BJ (cell line): ENCODE measurements around the gene ERP44. TPM values are rescaled to one million over a fixed set of nuclear protein-coding genes. Genes with fewer than 3 reads are reported as not detected.

Experiments
- CTCF ChIA-PET: fragments of 350-600 bp; formaldehyde crosslinking; extraction: SDS; loops from one replicate; lab custom pipeline; 2021; ENCODE audit warnings: antibody characterized with exemption, inconsistent platforms; lab: Yijun Ruan, JAX
- POLR2A ChIA-PET: fragments of 300-600 bp; sonication (Branson Sonifier 250); formaldehyde crosslinking; extraction: SDS; loops from one replicate; lab custom pipeline; 2021; ENCODE audit warnings: antibody characterized with exemption; lab: Charles Lee
- DNase-seq: peaks from one replicate; pipeline ENCODE4 v3.0.0-alpha.2; 2011; ENCODE audit warnings: low read depth
- H3K27me3 ChIP-seq: 2 replicates; pipeline ENCODE4 v1.6.0; 2011; ENCODE audit warnings: low read length; ENCODE audit not compliant: control insufficient read depth, insufficient read depth
- H3K36me3 ChIP-seq: 2 replicates; pipeline ENCODE4 v1.5.1; 2011; ENCODE audit warnings: low read length; ENCODE audit not compliant: control insufficient read depth, insufficient read depth
- H3K4me3 ChIP-seq: 2 replicates; pipeline ENCODE4 v1.5.1; 2011; ENCODE audit warnings: low read depth, mild to moderate bottlenecking, control low read depth, low read length
- polyA plus RNA-seq: library from polyadenylated mRNA; depleted of rRNA; stranded (reverse); fragments of >200 nt; gene quantifications from 2 replicates; pipeline ENCODE4 v1.2.3, GENCODE V29; 2011
- TF ChIP-seq, protein P1 (sequence below): IDR thresholded peaks from 2 replicates; pipeline ENCODE4 v1.5.1; 2011; ENCODE audit warnings: low read depth, mild to moderate bottlenecking, control low read depth, inconsistent platforms, low read length, moderate library complexity; ENCODE audit not compliant: insufficient read depth

The ERP44 gene
- polyA plus RNA-seq, 1 experiment: 9.8 TPM

DNA sequence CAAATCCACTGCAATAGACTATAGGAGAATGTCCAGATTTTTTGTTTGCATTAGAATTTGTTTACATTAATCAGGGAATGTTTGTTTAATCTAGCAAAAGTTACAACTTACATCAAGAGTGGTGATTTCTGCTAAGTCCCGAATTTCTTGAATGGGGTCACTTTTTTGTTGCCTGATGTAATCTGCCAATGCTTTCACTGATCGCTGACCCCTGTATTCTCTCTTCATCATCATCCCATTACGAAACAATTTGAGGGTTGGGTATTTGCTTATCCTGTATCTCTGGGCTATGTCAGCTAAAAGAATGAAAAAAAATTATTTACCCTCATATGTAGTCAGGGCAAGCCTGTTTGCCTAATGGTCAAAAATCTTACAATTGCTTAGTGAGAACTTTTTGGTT, 76.9 kb downstream of the ERP44 start:
- no peaks in the 10 kb centered on the region for H3K27me3 ChIP-seq
- CTCF ChIA-PET: interaction anchor here (1.5 kb wide), 1 partner anchor 21 kb away, joined by 3 read pairs; no protein-coding TSS in a partner anchor
- DNase-seq: no peak
- TF ChIP-seq, protein P1, sequence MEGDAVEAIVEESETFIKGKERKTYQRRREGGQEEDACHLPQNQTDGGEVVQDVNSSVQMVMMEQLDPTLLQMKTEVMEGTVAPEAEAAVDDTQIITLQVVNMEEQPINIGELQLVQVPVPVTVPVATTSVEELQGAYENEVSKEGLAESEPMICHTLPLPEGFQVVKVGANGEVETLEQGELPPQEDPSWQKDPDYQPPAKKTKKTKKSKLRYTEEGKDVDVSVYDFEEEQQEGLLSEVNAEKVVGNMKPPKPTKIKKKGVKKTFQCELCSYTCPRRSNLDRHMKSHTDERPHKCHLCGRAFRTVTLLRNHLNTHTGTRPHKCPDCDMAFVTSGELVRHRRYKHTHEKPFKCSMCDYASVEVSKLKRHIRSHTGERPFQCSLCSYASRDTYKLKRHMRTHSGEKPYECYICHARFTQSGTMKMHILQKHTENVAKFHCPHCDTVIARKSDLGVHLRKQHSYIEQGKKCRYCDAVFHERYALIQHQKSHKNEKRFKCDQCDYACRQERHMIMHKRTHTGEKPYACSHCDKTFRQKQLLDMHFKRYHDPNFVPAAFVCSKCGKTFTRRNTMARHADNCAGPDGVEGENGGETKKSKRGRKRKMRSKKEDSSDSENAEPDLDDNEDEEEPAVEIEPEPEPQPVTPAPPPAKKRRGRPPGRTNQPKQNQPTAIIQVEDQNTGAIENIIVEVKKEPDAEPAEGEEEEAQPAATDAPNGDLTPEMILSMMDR: no peak
- no peak overlapping the region for H3K4me3 ChIP-seq
- POLR2A ChIA-PET: no interaction called here
- H3K36me3 ChIP-seq: peaks cover 1% of the 10 kb centered on the region; the same call in 1 of the 2 replicates

DNA sequence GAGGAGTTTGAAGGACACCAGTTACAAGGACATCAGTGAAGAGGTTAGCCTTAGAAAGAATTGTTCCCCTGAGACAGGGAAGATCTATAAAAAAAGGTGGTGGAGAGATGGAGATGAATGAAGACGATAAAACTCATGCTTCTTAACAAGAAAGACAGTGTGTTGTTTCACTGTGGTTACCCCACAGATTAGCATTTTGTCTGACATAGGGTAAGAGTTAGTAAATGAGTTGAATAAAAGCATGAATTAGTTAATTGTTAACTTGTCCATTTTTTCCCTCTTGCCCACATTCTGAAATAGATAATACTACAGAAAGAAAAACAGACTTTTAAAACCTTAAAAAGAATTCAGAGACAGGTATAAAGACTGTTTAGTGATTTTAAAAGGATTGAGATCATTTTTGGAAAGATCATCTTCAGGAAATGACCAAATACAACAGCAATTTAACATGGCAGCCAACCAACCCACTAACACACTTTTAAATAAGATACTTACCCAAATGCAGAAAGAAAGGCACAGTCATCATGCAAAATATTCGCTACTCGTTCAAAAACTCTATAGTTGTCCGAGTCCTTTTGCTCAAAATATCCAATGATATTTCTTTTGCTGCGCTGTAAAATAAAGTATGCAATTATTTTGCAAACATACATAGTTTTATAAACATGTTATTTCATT, 78.5 kb downstream of the ERP44 start:
- ChIA-PET CTCF (no interaction called here), POLR2A (no interaction called here)
- TF ChIP-seq, protein P1: no peak
- peaks cover 2% of the 10 kb centered on the region; the same call in 1 of the 2 replicates for H3K36me3 ChIP-seq
- no peaks in the 10 kb centered on the region for H3K27me3 ChIP-seq
- DNase-seq: peak; percentile 15
- H3K4me3 ChIP-seq: no peak overlapping the region

DNA sequence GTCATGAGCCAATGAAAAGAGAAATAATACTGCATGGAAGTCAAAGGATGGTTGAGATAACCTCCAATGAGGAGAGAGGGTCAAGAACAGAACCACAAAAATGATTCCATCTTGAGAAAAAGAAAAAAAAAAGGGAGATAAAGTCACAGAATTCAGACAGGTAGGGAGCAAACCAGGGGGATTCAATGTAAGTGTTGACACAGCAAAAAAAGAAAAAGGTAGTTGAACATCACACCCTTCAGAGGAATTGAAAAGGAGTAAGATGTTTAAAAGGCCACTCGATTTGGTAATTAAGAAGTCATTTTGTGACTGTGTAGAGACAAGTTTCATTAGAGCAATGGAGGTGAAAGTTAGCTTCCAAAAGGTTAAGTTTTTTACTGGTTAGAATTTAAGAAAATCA, 79.3 kb downstream of the ERP44 start:
- CTCF ChIA-PET: no interaction called here
- H3K4me3 ChIP-seq: no peak overlapping the region
- POLR2A ChIA-PET: no interaction called here

DNA sequence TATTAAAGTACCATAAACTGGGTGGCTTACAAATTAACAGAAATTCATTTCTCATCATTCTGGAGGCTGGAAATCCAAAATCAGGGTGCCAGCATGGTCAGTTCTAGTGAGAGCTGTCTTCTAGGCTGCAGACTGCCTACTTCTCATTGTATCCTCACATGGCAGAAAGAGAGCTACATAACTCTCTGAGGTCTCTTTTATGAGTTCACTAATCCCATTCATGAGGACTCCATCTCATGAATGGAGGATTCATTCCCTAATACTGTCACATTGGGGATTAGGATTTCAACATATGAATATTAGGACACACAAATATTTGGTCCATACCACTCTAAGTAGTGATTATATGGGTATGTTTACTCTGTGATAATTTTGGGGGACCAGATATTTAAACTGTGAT, 84.0 kb downstream of the ERP44 start:
- DNase-seq: no peak
- ChIA-PET CTCF (interaction anchor here (1.5 to 2.2 kb wide), 2 partner anchors 9 to 14 kb away, joined by 3 to 6 read pairs; no protein-coding TSS in a partner anchor), POLR2A (interaction anchor here (0.6 kb wide), 2 partner anchors 14 to 431 kb away, joined by 3 to 5 read pairs; no protein-coding TSS in a partner anchor)
- H3K27me3 ChIP-seq: no peaks in the 10 kb centered on the region
- TF ChIP-seq, protein P1: no peak
- H3K36me3 ChIP-seq: 0 out of 2 replicates have a peak, but pooled peaks cover 4% of the 10 kb centered on the region
- H3K4me3 ChIP-seq: no peak overlapping the region

More for the DNA sequence above, 79.3 kb downstream of the ERP44 start:
- Histone ChIP-seq H3K27me3 (no peaks in the 10 kb centered on the region), H3K36me3 (peaks cover 2% of the 10 kb centered on the region; the same call in 1 of the 2 replicates)
- DNase-seq: no peak
- TF ChIP-seq, protein P1: no peak

DNA sequence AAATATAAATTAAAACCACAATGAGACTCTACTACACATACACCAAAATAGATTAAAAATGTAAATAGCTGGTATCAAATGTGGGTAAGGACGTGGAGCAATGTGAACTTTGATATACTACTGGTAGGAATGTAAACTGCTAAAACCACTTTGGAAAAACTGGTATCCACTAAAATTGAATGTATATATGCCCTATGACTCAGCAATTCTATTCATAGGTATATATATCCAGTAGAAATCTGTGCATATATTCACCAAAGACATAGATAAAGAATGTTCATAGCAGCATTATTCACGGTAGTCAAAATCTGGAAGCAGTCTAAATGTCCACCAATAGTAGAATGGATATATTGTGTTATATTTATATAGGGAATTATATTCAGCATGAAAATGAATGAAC, 85.2 kb downstream of the ERP44 start:
- ChIA-PET CTCF (interaction anchor here (0.6 to 2.2 kb wide), 5 partner anchors 8 to 830 kb away, joined by 3 to 6 read pairs (median 4); no protein-coding TSS in a partner anchor), POLR2A (no interaction called here)
- Histone ChIP-seq H3K4me3 (no peak overlapping the region), H3K36me3 (0 out of 2 replicates have a peak, but pooled peaks cover 3% of the 10 kb centered on the region), H3K27me3 (no peaks in the 10 kb centered on the region)
- DNase-seq: no peak
- TF ChIP-seq, protein P1: no peak
